HCT116 (cell line): ENCODE results near the gene CACNA2D2.

Experiments
- EZH2 ChIP-seq: fragments of 200-600 bp; sonication (generic); IDR thresholded peaks from 2 replicates; pipeline ENCODE4 v1.6.1; 2017; ENCODE audit warnings: antibody characterized with exemption, mixed run types
- MAX ChIP-seq: IDR thresholded peaks from 2 replicates; pipeline ENCODE4 v1.6.1; 2012
- POLR2A ChIP-seq: IDR thresholded peaks from 2 replicates; pipeline ENCODE4 v1.7.0; 2011; ENCODE audit warnings: borderline replicate concordance; ENCODE audit not compliant: insufficient read depth, insufficient read length; ENCODE audit errors: extremely low read depth
- POLR2AphosphoS5 ChIP-seq: IDR thresholded peaks from 2 replicates; pipeline ENCODE4 v1.6.1; 2011; ENCODE audit warnings: mild to moderate bottlenecking, low read depth, low read length, moderate library complexity
- RAD21 ChIP-seq: IDR thresholded peaks from 2 replicates; pipeline ENCODE4 v1.6.1; 2012; ENCODE audit warnings: low read depth, mild to moderate bottlenecking
- SP1 ChIP-seq: IDR thresholded peaks from 2 replicates; pipeline ENCODE4 v1.6.1; 2012; ENCODE audit warnings: low read depth
- YY1 ChIP-seq: IDR thresholded peaks from 2 replicates; pipeline ENCODE4 v1.6.1; 2011; ENCODE audit warnings: low read length, low read depth, moderate library complexity, mild to moderate bottlenecking; ENCODE audit not compliant: insufficient replicate concordance; ENCODE audit errors: extremely low read depth
- TF ChIP-seq, protein P1 (sequence below), 3 experiments: fragments of 200-600 bp in 1 of 3; sonication (generic) in 1 of 3; IDR thresholded peaks in 2 of 3; conservative IDR thresholded peaks in 1 of 3; 2 replicates each; pipeline ENCODE4 v1.5.1; 2012 to 2017; ENCODE audit warnings: low read depth in 2 of 3, low read length in 2 of 3, antibody characterized with exemption in 1 of 3, borderline replicate concordance in 1 of 3, control low read depth in 1 of 3, mild to moderate bottlenecking in 1 of 3, mixed read lengths in 1 of 3, mixed run types in 1 of 3, moderate library complexity in 1 of 3; ENCODE audit not compliant: insufficient read depth in 1 of 3

DNA sequence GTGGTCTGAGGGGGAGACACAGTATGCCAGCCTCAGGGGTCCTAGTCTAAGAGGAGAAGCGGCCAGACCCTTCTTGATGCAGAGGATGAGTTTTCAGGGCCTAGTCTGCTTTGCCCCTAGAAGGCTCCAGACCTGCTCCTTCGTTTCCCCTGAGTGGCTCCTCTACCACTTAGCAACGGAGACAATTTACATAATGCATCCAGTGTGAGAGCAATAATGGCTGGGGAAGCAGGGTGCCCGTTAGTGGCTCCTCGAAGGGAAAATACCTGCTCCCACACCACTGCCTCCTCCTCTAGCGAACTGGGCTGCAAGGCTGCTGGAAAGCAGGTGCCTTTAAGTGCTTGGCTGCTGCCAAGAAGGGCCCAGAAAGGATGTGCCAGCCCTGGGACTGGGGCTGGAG is 38.9 kb downstream of the CACNA2D2 start:
- TF ChIP-seq YY1: no peak
- TF ChIP-seq, protein P1, sequence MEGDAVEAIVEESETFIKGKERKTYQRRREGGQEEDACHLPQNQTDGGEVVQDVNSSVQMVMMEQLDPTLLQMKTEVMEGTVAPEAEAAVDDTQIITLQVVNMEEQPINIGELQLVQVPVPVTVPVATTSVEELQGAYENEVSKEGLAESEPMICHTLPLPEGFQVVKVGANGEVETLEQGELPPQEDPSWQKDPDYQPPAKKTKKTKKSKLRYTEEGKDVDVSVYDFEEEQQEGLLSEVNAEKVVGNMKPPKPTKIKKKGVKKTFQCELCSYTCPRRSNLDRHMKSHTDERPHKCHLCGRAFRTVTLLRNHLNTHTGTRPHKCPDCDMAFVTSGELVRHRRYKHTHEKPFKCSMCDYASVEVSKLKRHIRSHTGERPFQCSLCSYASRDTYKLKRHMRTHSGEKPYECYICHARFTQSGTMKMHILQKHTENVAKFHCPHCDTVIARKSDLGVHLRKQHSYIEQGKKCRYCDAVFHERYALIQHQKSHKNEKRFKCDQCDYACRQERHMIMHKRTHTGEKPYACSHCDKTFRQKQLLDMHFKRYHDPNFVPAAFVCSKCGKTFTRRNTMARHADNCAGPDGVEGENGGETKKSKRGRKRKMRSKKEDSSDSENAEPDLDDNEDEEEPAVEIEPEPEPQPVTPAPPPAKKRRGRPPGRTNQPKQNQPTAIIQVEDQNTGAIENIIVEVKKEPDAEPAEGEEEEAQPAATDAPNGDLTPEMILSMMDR (IDR thresholded peaks at IDR 0.05 in 2 of 3, conservative IDR thresholded peaks at IDR 0.05 in 1 of 3; ENCODE audit: borderline replicate concordance in 1 of 3, insufficient read depth in 1 of 3, low read depth in 2 of 3, low read length in 2 of 3): no peak
- no peak for TF ChIP-seq POLR2AphosphoS5
- TF ChIP-seq RAD21: no peak
- no peak for TF ChIP-seq SP1
- TF ChIP-seq POLR2A: no peak
- TF ChIP-seq MAX: no peak
- no peak for TF ChIP-seq EZH2
